GM18907 (cell line): Measurements from ENCODE around the gene CSNK1D.

Source experiments
- ATAC-seq: cut with Tn5 transposase; IDR thresholded peaks from one replicate; pipeline ENCODE4 v1.9.1; 2021; ENCODE audit warnings: mild to moderate bottlenecking, moderate library complexity; ENCODE audit not compliant: unreplicated experiment

The CSNK1D gene

DNA sequence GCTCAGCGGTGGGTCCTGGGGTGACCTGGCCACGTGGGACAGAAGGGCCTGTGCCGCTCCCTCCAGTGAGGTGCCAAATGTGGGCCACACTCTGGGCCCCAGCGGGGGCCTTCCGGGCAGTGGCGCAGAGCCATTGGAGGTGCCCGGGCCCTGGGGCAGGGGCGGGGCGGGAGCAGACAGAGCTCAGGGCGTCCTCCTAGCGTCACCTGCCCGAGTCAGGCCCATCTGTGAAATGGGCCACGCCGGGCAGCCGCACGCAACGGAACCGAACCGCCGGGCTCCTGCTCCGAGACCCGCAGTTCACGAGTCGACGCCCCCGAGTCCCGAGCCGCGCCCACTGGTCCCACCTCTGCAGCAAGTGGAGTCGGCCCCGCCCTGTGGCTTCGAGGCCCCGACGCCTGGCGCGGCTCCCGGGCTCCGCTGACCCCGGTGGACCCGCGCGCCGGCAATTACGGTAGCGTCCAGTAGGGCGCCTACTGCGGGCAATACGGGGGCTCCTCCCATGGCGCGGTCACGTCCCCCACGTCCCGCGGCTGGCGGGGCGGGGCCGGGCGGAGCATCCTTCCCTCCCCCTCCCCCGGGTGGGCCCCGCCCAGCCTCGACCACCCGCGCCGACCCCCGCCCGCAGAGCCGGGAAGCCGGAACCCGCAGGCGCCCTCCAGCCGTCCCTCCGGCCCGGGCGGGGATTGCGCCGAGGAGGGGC is 42.7 kb downstream of the CSNK1D start:
- peak; percentile 39 for ATAC-seq

DNA sequence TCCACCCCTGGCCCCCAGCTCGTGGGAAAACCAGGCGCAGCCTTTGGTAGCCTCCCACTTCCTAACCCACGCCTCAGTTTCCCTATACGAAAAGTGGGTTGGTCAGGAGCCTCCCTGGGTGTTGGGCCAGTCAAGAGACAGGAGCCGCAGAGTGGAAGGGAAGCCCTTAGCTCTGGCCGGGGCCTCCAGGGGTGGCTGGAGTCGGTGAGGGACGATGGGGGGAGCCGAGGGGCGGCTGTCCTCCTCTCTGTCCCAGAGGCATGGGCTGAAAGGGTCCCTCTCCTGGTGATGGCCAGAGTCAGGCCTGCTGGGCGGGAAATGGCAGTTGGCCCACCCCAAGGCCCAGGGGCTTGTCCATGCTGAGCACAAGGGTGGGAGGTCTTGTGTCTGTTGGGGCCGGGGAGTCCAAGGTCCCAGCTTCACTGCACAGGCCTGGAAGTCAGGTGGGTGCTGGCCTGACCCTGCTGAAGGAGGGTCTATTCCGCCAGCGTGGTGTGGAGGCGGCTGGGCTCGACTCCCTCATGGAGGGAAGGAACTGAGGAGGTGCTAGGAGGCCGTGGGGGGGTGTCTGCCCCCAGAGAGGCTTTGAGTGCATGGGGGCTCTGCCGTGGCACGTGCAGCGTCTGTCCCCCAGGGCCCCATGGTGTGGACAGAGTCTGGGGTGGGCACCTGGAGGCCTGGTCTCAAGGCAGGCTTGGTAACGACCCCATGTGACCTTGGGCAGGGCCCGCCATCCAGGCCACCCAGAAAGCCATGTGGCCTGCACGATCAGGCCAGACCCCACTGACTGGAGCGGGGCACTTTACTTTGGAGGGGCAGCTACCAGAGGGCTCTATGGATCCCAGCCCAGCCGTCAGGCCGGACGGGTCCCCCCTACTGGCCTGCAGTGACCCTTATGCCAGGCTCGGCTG is 43.5 kb downstream of the CSNK1D start:
- ATAC-seq = no peak

DNA sequence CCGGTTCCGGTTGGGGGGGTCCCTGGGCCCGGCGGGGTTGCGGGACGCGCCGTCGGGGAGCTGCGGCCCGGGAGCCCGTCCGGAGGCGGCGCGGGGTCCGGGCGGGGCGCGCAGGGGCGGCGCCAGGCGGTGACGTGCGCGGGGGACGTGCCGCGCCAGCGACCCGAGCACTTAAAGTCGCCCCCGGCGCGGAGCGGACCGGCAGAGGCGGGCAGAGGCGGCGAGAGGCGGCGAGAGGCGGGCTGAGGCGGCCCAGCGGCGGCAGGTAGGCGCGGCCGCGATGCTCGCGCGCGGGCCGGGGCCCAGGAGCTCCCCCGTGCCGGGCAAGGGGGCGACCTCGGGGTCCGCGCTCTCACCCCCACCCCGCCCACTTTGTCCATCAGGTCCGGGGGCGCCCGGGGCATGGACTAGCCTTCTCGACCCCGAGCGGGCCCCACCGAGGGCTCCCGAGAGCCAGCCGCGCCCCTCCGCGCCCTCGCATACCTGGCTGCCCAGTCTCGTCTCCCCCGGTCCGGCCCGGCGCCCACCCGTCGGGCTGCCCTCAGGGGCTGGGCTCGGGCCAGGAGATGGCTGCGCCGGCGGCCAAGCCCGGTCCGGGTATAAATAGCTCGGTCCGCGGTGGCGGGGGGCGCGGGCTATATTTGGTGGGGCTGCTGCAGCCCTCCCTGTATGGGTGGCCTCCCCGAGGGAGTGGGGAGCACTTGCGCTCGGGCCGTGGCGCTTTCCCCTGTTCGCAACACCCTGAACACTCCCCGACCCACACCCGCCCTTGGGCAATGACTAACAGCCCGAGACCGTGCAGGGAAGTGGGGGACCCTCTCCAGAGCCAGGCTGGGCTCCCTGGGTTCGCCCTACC is 44.4 kb downstream of the CSNK1D start, which contains the start of gene SLC16A3:
Gene SLC16A3, plus strand, starts transcription at position 201 of the 856 bp plus-strand sequence. CDS start 6,967 bp downstream, outside the sequence.
- ATAC-seq = peak; percentile 47

DNA sequence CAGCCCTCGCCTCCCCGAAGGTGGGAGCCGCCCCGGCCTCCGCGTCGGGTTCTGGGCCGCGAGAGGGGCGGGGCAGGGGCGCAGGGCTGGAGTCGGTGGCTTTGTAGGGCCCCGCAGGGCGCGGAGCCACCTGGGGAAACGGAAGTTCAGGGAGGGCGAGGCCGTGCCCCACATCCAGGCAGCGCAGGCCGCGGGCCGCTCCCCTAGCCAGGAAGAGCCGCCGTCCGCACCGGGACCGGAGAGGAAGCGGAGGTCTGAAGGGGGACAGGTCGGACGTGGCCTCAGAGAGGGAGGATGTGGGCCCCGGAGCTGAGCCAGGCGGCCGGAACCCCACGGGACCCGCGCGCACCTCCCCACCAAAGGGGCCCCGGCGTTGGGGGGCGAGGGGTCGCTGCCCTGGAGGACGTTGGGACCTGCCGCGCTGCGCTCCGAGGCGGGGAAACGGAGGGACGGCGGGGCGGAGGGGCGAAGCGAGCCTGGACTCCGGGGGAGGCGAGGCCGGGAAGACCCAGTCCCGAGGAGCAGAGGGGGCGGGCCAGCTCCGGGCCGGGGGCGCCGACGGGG is 45.1 kb downstream of the CSNK1D start:
- ATAC-seq = peak; percentile 31

DNA sequence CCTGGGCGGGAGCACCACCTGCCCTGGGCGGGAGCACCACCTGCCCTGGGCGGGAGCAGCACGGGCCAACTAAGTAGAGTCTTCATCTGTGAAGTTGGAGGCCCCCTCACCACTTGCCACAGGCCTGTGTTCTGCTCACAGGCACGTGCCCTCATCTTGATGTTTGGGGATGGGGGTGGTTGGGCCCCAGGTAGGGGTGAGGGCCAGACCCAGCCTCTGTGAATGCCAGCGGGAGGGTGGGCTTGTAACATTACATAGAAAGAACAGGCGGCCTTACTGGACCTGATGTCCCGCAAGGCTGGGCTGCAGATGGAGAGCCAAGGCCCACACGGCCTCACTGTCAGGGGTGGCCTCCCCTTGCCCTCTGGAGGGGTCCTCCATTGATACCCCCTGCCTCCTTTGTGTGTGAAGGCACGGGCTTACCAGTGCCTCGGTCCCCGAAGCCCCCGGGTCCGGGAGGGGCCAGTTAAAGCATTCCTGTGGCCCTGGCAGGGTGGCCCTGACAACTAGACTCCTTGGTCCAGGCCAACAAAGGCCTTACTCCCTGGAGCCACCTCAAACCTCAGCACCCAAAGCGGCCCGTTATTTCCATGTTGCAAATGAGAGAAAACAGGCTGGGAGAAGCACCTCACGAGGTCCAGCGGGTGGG is 45.7 kb downstream of the CSNK1D start:
- no peak for ATAC-seq

DNA sequence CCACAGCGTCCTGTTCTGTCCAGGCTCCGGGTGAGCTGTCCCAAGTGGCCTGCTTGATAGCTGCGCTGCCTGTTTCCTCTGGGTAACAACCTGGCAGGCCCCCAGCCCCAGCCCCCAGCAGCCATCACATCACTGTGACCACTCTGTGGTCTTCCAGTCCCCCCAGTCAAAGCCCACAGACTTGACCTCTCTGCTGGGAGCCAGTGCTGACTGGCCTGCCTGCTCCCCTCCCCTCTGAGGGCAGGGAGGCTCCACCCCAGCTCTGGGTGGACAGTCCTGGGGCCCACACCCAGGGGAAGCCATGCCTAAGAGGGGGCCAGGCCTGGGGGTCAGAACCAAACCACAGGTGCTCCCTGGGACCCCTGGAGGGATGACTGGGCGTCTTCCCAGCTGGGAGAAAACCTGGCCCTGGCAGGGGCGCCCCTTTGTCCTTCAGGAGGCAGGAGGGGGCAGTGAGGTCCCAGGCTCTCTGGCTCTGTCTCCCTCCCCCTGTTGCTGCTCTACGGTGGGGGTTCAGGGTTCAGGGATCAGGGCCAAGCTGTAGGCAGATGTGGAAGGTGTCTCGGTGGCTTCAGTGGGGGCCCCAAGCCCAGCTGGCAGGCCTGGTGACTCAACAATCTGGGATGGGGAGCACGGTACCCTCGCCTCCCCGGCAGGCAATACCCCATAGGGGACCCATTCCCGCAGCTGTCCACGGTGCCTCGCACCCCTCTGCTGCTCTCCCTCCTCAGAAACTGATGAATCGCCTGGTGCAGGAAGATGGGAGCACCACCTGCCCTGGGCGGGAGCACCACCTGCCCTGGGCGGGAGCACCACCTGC is 46.5 kb downstream of the CSNK1D start:
- no peak for ATAC-seq

DNA sequence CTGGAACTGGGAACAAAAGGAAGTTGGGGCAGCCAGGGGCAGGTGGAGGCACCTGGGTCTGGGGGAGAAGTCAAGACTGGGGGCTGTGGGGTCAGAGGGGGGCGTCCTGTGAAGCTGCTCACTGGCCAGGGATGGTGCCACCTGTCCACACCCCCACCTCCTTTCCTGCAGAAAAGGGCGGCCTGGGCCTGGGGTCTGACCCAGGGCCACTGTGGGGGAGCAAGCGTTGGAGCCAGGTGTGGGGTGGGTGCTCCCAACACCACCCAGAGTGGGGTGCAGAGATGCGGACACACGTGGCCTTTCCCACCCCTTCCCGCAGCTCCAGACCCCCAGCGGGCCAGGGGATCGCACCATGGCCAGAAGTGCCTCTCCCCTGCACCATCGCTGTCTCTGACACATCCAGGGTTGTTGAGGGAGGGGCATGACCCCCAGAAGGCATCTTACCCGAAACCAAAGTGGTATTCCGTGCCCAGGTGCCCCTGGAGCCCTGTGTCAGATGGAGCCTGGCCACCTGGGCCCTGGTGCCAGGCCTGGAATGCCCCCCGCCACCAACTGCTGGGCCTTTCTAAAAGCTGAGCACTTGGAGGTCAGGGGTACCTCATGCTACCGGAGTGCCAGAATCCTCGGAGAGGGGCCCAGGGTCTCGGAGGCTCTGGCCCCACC is 47.2 kb downstream of the CSNK1D start:
- no peak for ATAC-seq

DNA sequence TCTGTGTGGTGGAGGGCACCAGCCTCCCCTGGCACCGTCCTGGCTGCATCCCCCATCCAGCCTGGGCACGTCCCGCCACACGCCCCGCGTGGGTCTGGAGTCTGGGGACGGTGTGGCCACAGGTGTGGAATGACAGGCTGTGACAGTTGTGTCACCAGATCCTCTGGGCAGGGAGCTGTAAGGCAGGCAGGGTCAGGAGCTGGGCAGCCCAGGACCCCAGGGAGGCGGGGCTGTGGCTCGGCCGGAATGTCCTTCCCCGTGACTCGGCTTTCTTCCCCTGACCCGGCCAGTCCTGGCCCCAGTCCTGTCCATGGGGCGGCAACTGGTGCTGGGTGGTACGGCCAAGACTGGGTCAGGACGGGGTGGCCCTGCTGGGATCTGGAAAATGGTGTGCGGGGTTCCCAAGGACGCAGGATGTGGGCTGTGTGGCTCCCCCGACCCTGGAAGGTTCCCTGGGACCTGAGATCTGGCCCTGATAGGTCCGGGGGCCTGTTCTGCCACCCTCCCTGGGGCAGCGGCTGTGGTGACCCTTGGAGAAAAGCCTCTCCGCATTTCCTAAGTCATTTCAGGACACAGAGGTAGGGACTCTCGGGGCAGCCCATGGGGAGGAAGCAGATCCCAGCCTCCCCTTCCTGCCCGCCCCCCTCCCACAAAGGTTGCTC is 48.0 kb downstream of the CSNK1D start:
- no peak for ATAC-seq

DNA sequence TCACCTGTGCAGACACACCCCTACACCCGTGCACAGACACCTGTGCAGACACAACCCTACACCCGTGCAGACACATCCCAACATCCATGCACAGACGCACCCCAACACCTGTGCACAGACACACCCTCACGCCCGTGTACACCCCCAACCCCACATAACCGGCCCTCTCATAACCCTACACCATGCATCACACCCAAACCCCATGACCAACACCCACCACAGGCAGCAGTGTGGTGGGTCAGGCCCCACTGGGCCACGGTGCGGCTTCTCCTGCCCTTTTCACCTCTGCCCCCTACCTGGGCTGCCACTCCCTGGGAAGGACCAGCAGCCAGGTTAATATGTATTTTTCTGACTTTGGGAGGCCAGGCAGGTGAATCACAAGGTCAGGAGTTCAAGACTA is 48.8 kb downstream of the CSNK1D start:
- no peak for ATAC-seq

DNA sequence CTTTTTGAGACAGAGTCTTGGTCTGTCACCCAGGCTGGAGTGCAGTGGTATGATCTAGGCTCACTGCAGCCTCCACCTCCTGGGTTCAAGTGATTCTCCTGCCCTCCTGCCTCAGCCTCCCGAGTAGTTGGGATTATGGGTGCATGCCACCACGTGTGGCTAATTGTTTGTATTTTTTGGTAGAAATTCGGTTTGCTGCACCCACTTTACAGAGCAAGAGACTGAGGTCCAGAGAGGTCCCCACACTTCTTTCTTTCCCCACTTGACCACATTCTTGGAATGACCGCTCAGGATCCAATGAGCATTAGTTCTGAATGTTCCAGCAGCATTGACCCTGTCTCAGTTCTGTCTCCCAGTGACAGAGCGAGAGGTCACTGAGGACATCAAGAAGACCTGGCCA is 50.0 kb downstream of the CSNK1D start:
- no peak for ATAC-seq

DNA sequence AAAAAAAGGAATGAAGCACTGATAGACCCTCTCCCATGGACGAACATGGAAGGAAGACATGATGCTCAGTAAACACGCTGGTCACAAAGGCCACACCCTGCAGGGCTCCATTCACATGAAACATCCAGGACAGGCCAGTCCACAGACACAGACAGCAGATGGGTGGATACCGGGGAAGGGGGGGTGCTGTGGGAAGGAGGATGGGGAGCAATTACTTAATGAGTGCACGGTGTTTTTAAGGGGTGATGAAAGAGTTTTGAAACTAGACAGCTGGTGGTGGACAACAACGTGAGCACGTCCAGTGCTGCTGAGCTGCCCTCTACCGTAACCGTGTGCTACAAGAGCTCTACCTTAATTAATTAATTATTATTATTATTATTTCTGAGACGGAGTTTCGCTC is 50.7 kb downstream of the CSNK1D start:
- ATAC-seq = no peak

DNA sequence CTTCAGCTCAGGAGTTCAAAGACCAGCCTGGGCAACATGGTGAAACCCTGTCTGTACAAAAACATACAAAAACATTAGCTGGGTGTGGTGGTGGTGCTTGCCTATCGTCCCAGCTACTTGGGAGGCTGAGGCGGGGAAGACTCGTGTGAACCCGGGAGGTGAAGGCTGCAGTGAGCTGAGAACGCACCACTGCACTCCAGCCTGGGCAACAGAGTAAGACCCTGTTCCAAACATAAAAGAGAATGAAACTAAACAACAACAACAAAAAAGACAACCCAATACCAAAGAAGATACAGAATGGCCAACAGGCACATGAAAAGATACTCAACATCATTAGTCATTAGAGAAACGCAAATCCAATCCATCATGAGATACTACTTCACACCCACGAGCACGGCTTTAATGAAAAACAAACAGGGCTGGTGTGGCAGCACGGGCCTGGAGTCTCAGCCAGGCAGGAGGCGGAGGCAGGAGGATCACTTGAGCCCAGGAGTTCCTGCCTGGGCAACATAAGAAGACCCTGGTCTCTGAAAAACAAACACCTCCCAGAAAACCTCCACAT is 52.1 kb downstream of the CSNK1D start:
- ATAC-seq = no peak

DNA sequence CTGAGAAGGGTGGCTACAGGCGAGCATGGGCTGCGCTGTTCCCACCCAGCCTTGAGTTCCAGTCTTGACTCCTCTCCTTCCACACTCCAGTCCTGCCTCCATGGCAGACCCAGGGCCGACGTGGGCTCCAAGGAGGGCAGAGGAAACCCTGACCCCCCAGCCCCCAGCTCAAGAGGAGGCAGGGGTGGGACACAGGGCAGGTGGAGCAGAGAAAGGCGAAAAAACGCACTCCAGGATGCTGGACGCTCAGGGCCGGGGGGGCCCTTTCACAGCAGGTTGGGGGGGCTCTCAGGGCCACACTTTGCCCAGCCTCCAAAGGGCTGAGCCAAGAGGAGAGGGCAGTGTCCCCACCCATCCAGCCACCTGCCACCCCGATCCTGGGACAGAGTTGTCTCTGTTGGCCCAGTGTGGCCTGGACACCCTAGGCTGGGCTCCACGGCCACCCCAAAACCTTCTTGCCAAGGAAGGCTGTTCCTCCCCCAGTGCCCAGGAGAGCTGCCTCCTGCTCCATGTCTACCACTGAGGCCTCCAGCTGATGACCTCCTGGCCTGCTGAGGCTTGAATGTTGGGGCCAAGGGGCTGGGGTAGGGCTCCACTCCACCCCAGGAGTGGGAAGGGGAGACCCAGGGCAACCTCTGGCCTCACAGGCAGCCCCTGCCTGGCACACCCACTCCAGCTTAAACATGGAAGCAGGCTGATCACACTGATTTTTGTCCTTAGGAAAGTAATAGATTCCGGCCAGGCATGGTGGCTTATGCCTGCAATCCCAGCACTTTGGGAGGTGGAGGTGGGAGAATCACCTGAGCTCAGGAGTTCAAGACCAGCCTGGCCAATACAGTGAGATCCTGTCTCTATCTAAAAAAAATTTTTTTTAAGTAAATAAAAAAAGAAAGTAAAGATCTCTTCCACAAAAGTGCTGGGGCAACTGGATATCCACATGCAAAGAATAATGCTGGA is 53.5 kb downstream of the CSNK1D start:
- ATAC-seq = no peak

DNA sequence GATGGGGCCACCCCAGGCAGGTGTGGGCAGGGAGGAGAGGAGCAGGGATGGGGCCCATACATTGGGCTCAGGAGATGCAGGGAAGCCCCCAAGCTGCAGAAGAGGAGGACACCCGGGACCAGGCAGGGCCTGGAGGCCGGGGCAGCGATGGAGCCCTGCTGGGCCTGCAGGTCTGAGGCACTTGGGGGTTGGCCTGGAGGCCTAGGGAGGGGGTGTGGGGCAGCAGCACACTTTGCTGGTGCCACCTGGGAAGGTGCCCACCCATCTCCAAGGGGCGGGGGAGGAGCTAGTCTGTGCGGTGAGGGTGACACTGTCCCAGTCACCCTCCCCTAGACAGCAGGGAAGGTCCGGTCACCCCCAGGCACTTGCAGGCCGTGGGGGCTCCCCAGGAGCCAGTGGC is 54.4 kb downstream of the CSNK1D start:
- no peak for ATAC-seq

DNA sequence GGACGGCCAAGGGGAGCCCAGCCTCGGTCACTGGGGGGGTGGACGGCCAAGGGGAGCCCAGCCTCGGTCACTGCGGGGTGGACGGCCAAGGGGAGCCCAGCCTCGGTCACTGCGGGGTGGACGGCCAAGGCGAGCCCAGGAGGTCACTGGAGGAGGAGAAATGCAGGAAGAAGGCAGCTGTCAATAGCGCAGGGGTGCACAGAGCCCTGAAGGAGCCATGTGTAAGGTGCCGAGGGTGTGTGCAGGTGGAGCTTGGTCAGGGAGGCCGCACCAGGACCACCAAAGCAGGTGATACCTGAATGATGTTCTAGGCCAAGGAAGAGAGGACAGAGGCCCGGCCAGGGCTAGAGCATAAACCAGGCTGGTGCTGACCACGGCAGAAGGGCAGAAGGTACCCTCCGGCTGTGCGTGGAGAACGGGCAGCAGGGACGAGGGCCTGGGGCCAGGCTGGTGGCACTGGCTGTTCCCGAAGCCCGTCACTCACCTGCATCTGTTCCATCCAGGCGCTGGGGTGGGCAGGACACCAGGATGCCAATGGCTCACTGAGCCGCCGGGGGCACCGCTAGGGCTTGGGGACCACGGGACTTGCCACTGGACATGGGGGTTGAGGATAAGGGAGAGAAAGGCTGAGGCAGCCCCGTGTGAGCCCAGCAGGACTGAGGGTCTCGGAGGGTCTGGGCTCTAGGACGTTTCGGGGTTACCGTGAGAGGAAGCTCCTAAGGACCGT is 55.0 kb downstream of the CSNK1D start:
- no peak for ATAC-seq

DNA sequence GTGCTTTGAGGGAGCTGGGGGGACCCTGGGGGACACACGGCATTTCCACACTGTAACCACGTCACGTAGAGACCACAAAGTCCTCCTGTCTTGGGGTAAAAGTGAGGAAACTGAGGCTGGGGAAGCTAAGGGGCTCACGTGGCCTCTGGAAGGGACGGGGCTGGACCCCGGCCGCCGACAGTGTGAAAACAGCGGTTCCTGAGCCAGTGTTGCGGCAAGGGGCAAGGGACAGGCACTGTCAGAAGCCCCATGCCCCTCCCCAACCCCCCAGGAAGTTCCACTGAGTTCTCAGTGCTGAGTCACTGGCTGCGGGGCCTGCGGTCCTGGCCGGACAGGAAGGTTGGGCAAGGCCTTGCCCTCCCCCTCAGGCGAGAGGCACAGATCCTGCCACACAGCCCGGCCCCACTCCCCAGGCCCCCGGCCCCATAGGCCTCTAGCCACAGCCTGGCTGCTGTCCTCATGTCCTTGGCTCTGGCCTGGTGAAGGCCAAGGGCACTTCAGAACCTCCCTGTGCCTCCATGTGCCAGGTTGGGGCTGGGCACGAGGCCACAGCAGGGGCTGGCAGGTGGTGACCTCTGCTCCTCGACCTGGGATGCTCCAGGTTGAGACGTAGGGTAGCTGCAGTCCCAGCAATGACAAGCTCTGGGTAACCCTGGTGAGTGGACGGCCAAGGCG is 55.8 kb downstream of the CSNK1D start:
- ATAC-seq = no peak
